ENCODE data around the gene PLEKHG7. TPM values are rescaled to one million over a fixed set of nuclear protein-coding genes. Genes with fewer than 3 reads are reported as not detected.

Gene PLEKHG7
- polyA plus RNA-seq, 1 donor (not counting 4 experiments of a cell fraction or from before 2014, with no cell fraction given) = not detected

DNA sequence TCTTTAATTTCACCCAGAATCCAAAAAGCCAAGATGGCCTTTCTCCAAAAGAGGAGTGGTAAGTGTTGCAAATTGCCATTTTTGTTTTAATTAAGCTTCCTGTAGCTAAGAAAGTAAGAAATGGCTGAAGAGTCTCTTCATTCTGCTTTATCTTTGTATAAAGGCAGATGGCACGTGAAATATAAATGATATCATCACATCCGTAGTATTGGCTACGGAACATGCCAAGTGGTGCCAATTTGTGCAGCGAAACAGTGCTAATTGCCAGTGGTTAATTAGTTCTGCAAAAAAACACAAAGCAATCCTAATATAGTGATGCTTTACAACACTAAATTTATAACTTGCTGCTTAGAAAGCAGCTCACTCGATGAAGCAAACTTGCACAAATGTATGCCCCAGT is 29.4 kb downstream of the PLEKHG7 start:
- H3K36me3 ChIP-seq (ENCODE audit: control insufficient read depth in 2 of 2, extremely low read depth in 1 of 2, insufficient read depth in 2 of 2, low read length in 2 of 2) = no peaks in the 10 kb centered on the region
- no peak overlapping the region for H3K4me3 ChIP-seq (ENCODE audit: control insufficient read depth in 2 of 3, extremely low read depth in 1 of 3, insufficient read depth in 2 of 3, low read depth in 1 of 3, low read length in 3 of 3)
- dilution Hi-C loops (cut with MboI; ENCODE audit: extremely low pct_ligation_motif_present, low sequenced_read_pairs) = no loop called here
- no peak overlapping the region for H3K4me2 ChIP-seq (ENCODE audit: control insufficient read depth, extremely low read depth, insufficient read depth, low read depth, low read length)
- TF ChIP-seq EZH2 (IDR thresholded peaks at IDR 0.05; ENCODE audit: low read length) = no peak
- TF ChIP-seq, protein P1, sequence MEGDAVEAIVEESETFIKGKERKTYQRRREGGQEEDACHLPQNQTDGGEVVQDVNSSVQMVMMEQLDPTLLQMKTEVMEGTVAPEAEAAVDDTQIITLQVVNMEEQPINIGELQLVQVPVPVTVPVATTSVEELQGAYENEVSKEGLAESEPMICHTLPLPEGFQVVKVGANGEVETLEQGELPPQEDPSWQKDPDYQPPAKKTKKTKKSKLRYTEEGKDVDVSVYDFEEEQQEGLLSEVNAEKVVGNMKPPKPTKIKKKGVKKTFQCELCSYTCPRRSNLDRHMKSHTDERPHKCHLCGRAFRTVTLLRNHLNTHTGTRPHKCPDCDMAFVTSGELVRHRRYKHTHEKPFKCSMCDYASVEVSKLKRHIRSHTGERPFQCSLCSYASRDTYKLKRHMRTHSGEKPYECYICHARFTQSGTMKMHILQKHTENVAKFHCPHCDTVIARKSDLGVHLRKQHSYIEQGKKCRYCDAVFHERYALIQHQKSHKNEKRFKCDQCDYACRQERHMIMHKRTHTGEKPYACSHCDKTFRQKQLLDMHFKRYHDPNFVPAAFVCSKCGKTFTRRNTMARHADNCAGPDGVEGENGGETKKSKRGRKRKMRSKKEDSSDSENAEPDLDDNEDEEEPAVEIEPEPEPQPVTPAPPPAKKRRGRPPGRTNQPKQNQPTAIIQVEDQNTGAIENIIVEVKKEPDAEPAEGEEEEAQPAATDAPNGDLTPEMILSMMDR (optimal IDR thresholded peaks at IDR 0.05 in 1 of 3, IDR thresholded peaks at IDR 0.05 in 1 of 3, conservative IDR thresholded peaks at IDR 0.05 in 1 of 3; ENCODE audit: extremely low read depth in 1 of 3, insufficient read depth in 2 of 3, low read length in 3 of 3) = no peak
- peaks cover 5% of the 10 kb centered on the region for H3K27me3 ChIP-seq (ENCODE audit: control insufficient read depth, extremely low read depth, insufficient read depth, low read length)
- FAIRE-seq (no peak), DNase-seq (ENCODE audit: low read depth, low spot score) (no peak)
- H3K79me2 ChIP-seq (ENCODE audit: control insufficient read depth, insufficient read depth, low read length) = no peaks in the 10 kb centered on the region
- H3K9ac ChIP-seq (ENCODE audit: control insufficient read depth, extremely low read depth, insufficient read depth, low read length) = no peak overlapping the region
- H3K4me1 ChIP-seq (ENCODE audit: control insufficient read depth, extremely low read depth, insufficient read depth, low read length) = peaks cover 3% of the 10 kb centered on the region
- H3K9me3 ChIP-seq (ENCODE audit: control insufficient read depth, low read depth, low read length) = no peaks in the 10 kb centered on the region
- H2AFZ ChIP-seq (ENCODE audit: control insufficient read depth, low read length) = no peak overlapping the region
- H3K9me1 ChIP-seq (ENCODE audit: control insufficient read depth, extremely low read depth, insufficient read depth, low read length) = no peaks in the 10 kb centered on the region
- H4K20me1 ChIP-seq (ENCODE audit: control insufficient read depth, extremely low read depth, insufficient read depth, low read length) = no peaks in the 10 kb centered on the region
- H3K27ac ChIP-seq (ENCODE audit: control insufficient read depth, insufficient read depth, low read length) = no peak overlapping the region

DNA sequence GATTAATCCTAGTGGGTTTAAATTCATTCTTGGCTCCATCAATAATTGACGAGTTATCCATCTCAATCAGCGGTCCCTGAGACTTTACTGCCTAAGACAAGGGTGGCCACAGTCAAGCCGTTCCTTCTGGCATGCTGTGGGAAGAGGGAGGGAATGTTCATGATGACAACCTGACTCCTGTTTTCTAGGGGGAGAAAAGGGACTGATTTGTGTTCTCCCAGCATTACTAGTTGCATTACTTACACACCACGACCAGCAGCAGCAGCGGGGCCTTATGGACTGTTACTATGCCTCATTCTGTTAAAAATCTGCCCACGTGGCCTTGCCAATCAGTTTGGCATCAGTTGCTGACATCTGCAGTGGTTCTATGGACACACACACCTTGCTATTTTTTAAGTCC is 29.9 kb downstream of the PLEKHG7 start:
- dilution Hi-C loops (cut with MboI; ENCODE audit: extremely low pct_ligation_motif_present, low sequenced_read_pairs) = no loop called here
- Histone ChIP-seq H3K9me1 (ENCODE audit: control insufficient read depth, extremely low read depth, insufficient read depth, low read length) (no peaks in the 10 kb centered on the region), H3K27me3 (ENCODE audit: control insufficient read depth, extremely low read depth, insufficient read depth, low read length) (peaks cover 5% of the 10 kb centered on the region), H3K79me2 (ENCODE audit: control insufficient read depth, insufficient read depth, low read length) (no peaks in the 10 kb centered on the region), H3K9me3 (ENCODE audit: control insufficient read depth, low read depth, low read length) (no peaks in the 10 kb centered on the region), H3K9ac (ENCODE audit: control insufficient read depth, extremely low read depth, insufficient read depth, low read length) (no peak overlapping the region), H4K20me1 (ENCODE audit: control insufficient read depth, extremely low read depth, insufficient read depth, low read length) (no peaks in the 10 kb centered on the region), H3K4me1 (ENCODE audit: control insufficient read depth, extremely low read depth, insufficient read depth, low read length) (peaks cover 3% of the 10 kb centered on the region), H3K36me3 (ENCODE audit: control insufficient read depth in 2 of 2, extremely low read depth in 1 of 2, insufficient read depth in 2 of 2, low read length in 2 of 2) (no peaks in the 10 kb centered on the region), H2AFZ (ENCODE audit: control insufficient read depth, low read length) (no peak overlapping the region), H3K4me3 (ENCODE audit: control insufficient read depth in 2 of 3, extremely low read depth in 1 of 3, insufficient read depth in 2 of 3, low read depth in 1 of 3, low read length in 3 of 3) (no peak overlapping the region), H3K27ac (ENCODE audit: control insufficient read depth, insufficient read depth, low read length) (no peak overlapping the region), H3K4me2 (ENCODE audit: control insufficient read depth, extremely low read depth, insufficient read depth, low read depth, low read length) (no peak overlapping the region)
- no peak for FAIRE-seq
- TF ChIP-seq, protein P1 (optimal IDR thresholded peaks at IDR 0.05 in 1 of 3, IDR thresholded peaks at IDR 0.05 in 1 of 3, conservative IDR thresholded peaks at IDR 0.05 in 1 of 3; ENCODE audit: extremely low read depth in 1 of 3, insufficient read depth in 2 of 3, low read length in 3 of 3) = no peak
- DNase-seq (ENCODE audit: low read depth, low spot score) = no peak
